Large intestine (tissue), 3 donors: ENCODE data around the gene KLHL29. TPM values are rescaled to one million over a fixed set of nuclear protein-coding genes. Genes with fewer than 3 reads are reported as not detected.

Experiments used
- DNase-seq, 2 donors: peaks; one replicate each; pipeline versions ENCODE4 v3.0.0 to v3.0.0-alpha.2; 2013
- H3K27ac ChIP-seq: one replicate; pipeline ENCODE4 v1.5.1; 2013; ENCODE audit warnings: low read length
- H3K27me3 ChIP-seq: 2 replicates; pipeline ENCODE4 v1.6.1; 2013; ENCODE audit warnings: low read length; ENCODE audit not compliant: control insufficient read depth, insufficient read depth
- H3K36me3 ChIP-seq: 2 replicates; pipeline ENCODE4 v1.6.1; 2013; ENCODE audit warnings: low read length; ENCODE audit not compliant: control insufficient read depth, insufficient read depth
- H3K4me1 ChIP-seq: one replicate; pipeline ENCODE4 v1.6.1; 2013; ENCODE audit warnings: low read length; ENCODE audit not compliant: control insufficient read depth, insufficient read depth
- H3K4me3 ChIP-seq: one replicate; pipeline ENCODE4 v1.5.1; 2013; ENCODE audit warnings: low read length
- H3K9me3 ChIP-seq: one replicate; pipeline ENCODE4 v1.6.1; 2013; ENCODE audit warnings: mild to moderate bottlenecking, low read depth, low read length, moderate library complexity; ENCODE audit not compliant: control insufficient read depth
- WGBS: methylation state at CpG from one replicate; pipeline ENCODE4 v1.1.5; 2013; ENCODE audit warnings: low lambda C conversion rate; ENCODE audit not compliant: insufficient coverage; 5-methylcytosine and 5-hydroxymethylcytosine counted together
- polyA plus RNA-seq: library from polyadenylated mRNA; unstranded; fragments of 120-200 nt; gene quantifications from one replicate; pipeline ENCODE4 v1.2.1, GENCODE V29; 2013

The KLHL29 gene
- polyA plus RNA-seq, 1 donor = 5.9 TPM

DNA sequence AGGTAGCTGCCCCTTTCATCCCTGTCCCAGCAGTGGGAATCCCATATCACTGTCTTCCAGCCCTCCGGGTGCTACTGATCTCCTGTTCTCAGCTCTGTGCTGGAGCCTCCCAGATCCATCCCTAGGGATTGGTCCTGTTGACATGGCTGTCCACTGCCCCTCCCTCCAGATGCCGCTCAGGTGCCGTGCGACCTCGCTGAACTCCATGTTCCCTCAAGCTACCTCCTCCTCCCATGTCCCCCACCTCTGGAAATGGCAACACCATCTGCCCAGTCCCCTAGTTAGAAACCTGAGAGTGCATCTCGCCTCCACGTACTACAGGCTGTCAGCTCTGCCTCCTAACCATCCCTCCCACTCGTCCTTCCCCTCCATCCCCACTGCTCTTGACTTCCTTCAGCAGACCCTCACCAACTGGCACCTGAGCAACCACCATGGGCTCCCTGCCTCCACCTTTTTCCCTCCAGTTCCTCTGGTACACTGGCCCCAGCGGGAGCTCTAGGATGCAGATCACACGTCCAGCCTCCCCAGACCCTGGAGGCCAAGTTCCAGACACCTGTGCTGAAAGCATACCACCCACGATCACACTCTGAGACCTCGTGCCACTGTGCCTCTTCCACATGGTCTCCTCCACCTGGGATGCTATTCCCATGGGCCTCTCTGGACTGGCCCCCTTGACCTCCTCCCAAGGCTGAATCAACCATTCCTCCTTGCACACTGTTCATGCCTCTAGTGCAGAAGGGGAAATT is 106.8 kb downstream of the KLHL29 start:
- Histone ChIP-seq H3K4me3 (no peak overlapping the region), H3K9me3 (no peaks in the 10 kb centered on the region), H3K27ac (no peak overlapping the region), H3K27me3 (no peaks in the 10 kb centered on the region), H3K36me3 (no peaks in the 10 kb centered on the region), H3K4me1 (no peaks in the 10 kb centered on the region)
- no CpG with 5 or more reads among the region's 12 CpGs for WGBS
- no peak for DNase-seq

DNA sequence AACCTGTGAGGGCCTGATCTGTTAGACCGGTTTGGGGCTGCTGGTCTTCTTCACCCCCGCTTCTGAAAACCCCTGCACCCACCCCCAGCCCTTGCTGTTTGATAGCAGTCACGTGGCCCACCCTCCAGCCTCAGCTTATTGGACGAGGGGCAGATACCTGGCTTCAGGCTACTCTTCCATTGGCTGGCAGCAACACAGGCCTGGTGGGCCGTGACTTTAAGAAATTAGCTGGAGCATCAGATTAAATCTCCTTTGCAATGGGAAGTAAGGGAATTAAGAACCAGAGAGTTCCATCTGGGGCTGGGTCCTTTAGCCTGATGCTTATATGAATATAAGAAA is 107.3 kb downstream of the KLHL29 start:
- no CpG with 5 or more reads among the region's 5 CpGs for WGBS
- H3K27ac ChIP-seq = no peak overlapping the region
- no peaks in the 10 kb centered on the region for H3K4me1 ChIP-seq
- no peak overlapping the region for H3K4me3 ChIP-seq
- no peaks in the 10 kb centered on the region for H3K9me3 ChIP-seq
- DNase-seq = no peak
- peaks cover 1% of the 10 kb centered on the region for H3K27me3 ChIP-seq
- no peaks in the 10 kb centered on the region for H3K36me3 ChIP-seq

DNA sequence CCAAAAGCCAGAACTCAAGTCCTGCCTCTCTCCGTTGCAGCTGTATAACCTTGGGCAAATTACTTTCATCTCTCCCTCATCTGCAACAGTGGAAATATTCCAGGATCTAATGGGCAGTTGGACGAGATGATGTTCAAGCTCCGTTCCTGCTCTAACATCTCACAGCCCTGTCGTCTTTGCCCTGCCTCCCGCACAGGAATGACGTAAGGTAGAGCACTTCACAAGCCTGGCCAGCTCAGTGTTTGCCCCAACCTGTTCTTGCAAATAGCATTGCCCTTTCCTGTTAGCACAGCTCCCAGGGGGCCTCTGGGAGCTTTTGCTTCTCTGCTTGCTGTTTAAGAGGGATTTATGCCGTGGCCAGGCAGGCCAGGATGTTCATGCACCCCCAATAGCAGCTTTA is 107.9 kb downstream of the KLHL29 start:
- no peak overlapping the region for H3K4me3 ChIP-seq
- no peak overlapping the region for H3K27ac ChIP-seq
- H3K36me3 ChIP-seq = no peaks in the 10 kb centered on the region
- DNase-seq = no peak
- H3K4me1 ChIP-seq = no peaks in the 10 kb centered on the region
- no peaks in the 10 kb centered on the region for H3K9me3 ChIP-seq
- WGBS = no CpG with 5 or more reads among the region's 7 CpGs
- H3K27me3 ChIP-seq = peaks cover 3% of the 10 kb centered on the region

DNA sequence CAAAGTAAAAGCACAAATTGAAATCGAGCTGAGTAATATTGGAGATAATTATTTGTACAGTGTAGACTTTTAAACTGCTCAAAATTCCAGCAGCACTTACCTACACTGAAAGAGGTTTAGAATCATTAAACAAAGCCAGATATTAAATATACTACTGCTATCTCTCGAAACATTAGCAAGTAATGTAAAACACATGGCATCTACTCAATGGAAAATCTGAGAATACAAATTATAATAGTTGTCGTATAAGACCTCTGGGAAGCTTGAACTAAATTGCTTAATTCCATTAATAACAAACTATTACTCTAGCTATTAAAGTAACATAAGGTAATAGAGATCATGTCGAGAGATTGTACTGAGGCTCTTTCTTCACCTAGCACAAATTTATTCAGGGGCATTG is 108.9 kb downstream of the KLHL29 start:
- WGBS = 80% methylated on average over 1 of the region's 4 CpGs

DNA sequence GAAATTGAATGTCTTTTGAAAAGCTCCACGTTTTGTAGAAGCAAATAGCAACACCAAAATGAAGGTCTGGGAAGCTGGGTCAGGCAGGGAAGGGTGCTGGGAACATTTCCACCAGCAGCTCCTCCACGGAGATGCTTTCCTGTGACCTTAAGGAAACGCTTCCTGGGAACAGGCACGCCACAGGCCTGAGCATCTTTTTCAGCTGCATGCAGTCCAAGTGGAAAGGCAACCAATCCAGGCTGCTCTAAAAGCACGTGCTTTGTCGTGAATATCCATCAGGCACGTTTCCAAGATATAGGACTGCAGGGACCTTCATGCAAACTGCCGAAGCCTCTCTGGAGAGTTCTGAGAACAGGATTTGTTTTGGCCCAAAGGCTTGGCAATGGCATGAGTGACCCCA is 109.3 kb downstream of the KLHL29 start:
- 60% methylated on average over 1 of the region's 8 CpGs for WGBS
- peaks cover 6% of the 10 kb centered on the region for H3K27me3 ChIP-seq

More for the DNA sequence above, 108.9 kb downstream of the KLHL29 start:
- H3K27me3 ChIP-seq = peaks cover 6% of the 10 kb centered on the region
- no peaks in the 10 kb centered on the region for H3K36me3 ChIP-seq
- no peak for DNase-seq
- no peaks in the 10 kb centered on the region for H3K9me3 ChIP-seq
- H3K27ac ChIP-seq = no peak overlapping the region
- H3K4me1 ChIP-seq = no peaks in the 10 kb centered on the region
- H3K4me3 ChIP-seq = no peak overlapping the region

DNA sequence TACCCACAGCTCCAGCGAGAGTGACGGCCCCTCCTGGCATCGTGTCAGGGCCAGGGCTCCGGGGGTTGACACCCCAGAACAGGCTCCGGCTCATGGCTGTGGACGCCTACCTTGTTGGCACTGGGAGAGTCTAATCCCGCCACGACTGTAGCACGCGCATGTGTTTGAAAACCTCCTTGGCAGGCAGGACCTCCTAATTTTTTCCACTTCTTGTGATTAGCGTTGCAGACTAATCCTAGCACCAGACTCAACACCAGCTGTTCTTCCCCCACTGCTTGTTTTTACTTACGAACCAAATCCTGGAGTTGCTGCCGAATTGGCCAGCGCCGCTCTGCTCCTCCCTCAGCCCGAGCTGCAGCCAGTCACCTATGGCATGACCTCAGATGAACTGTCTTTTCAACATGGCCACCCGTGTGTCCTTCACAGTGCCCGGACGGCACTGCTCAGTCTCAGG is 110.7 kb downstream of the KLHL29 start:
- no peak overlapping the region for H3K4me3 ChIP-seq
- H3K4me1 ChIP-seq = no peaks in the 10 kb centered on the region
- H3K27me3 ChIP-seq = peaks cover 6% of the 10 kb centered on the region
- 100% methylated on average over 1 of the region's 19 CpGs for WGBS
- no peak overlapping the region for H3K27ac ChIP-seq
- H3K36me3 ChIP-seq = no peaks in the 10 kb centered on the region
- no peaks in the 10 kb centered on the region for H3K9me3 ChIP-seq
- DNase-seq = no peak

More for the DNA sequence above, 109.3 kb downstream of the KLHL29 start:
- Histone ChIP-seq H3K4me3 (no peak overlapping the region), H3K36me3 (no peaks in the 10 kb centered on the region), H3K9me3 (no peaks in the 10 kb centered on the region), H3K27ac (no peak overlapping the region), H3K4me1 (no peaks in the 10 kb centered on the region)
- DNase-seq = no peak

DNA sequence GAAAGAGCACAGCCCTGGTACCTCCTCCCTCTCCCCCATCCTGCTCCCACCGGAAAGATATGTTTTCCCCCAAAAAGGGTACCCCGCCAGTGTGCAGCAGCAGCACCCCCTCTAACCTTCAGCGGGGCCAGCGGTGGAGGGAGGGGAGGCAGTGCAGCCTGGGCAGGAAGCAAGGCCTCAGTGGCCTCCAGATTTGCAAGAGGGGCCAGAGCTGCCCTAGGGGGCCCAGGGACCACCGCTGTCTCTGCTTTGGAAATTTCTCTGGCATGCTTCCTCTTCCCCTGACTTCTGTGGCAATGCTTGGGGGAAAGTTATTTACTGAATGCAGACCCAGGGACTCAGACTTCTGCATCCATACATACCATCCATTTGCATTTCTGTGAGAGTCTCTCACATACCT is 111.5 kb downstream of the KLHL29 start:
- WGBS = no CpG with 5 or more reads among the region's 5 CpGs
- H3K27ac ChIP-seq = no peak overlapping the region
- H3K4me3 ChIP-seq = no peak overlapping the region
- no peaks in the 10 kb centered on the region for H3K9me3 ChIP-seq
- no peaks in the 10 kb centered on the region for H3K36me3 ChIP-seq
- no peaks in the 10 kb centered on the region for H3K4me1 ChIP-seq
- peaks cover 6% of the 10 kb centered on the region for H3K27me3 ChIP-seq
- no peak for DNase-seq

DNA sequence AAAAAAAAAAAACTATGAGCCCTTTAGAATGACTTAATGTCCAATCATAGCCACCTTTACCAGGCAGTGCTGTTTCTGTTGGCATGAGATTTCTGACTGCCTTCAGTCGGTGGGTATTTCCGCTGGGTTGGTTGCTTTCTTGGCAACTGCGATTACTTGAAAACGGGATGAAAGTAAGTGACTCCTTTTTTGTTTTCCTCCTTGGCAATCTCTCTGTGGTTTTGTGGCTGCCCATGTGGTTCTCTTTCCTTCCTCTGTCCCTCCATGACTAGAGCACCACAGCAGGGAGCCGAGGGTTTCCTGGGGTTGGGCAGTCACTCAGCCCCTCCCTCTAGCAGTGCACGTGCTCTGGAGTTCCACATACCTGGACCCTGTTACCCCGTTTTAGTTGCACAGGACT is 112.1 kb downstream of the KLHL29 start:
- no peak for DNase-seq
- Histone ChIP-seq H3K27me3 (peaks cover 6% of the 10 kb centered on the region), H3K4me3 (no peak overlapping the region), H3K4me1 (no peaks in the 10 kb centered on the region), H3K9me3 (no peaks in the 10 kb centered on the region), H3K27ac (no peak overlapping the region), H3K36me3 (no peaks in the 10 kb centered on the region)
- no CpG with 5 or more reads among the region's 7 CpGs for WGBS

DNA sequence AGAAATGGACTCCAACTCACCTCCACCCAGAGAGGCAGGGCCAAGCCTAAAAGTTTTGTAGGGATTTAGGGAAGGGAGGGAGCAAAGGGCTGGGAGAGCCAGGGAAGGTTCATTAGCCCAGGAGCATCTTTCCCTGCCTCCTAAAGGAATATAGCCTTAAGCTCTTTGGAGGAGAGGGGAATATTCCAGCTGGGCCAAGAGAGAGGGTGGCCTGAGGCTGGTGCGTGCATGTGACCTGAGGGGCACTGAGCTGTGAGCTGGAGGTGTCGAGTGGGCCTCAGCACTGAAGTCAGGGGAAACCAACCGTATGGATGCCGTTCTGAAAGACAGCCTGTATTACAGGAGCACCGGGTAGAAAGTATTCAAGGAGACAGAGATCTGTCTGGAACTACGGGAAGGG is 112.6 kb downstream of the KLHL29 start:
- peaks cover 6% of the 10 kb centered on the region for H3K27me3 ChIP-seq
- WGBS = no CpG with 5 or more reads among the region's 6 CpGs
- DNase-seq = no peak

DNA sequence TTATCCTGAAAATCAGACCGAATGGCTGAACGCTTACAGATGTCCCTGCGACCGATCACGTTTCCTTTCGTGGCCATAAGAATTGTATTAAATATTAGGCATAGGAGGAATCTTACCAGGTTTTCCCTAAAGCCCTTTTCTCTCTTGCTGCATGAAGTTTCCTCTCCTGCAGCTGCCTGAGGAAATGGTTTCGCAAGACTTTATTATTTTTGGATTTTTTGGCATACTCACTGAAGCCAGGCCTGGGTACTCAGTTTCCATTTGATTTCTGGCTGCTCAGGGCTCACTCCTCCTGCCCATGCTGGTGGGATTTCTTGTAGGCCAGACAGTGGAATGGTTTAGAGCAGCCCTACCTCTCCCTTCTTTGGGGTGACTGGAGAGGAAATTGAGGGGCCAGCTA is 114.0 kb downstream of the KLHL29 start:
- WGBS = no CpG with 5 or more reads among the region's 7 CpGs
- no peaks in the 10 kb centered on the region for H3K36me3 ChIP-seq
- no peak for DNase-seq
- H3K4me3 ChIP-seq = no peak overlapping the region
- no peak overlapping the region for H3K27ac ChIP-seq
- H3K9me3 ChIP-seq = no peaks in the 10 kb centered on the region
- H3K4me1 ChIP-seq = no peaks in the 10 kb centered on the region
- peaks cover 6% of the 10 kb centered on the region for H3K27me3 ChIP-seq

More for the DNA sequence above, 112.6 kb downstream of the KLHL29 start:
- no peaks in the 10 kb centered on the region for H3K36me3 ChIP-seq
- no peaks in the 10 kb centered on the region for H3K4me1 ChIP-seq
- H3K27ac ChIP-seq = no peak overlapping the region
- H3K9me3 ChIP-seq = no peaks in the 10 kb centered on the region
- H3K4me3 ChIP-seq = no peak overlapping the region

DNA sequence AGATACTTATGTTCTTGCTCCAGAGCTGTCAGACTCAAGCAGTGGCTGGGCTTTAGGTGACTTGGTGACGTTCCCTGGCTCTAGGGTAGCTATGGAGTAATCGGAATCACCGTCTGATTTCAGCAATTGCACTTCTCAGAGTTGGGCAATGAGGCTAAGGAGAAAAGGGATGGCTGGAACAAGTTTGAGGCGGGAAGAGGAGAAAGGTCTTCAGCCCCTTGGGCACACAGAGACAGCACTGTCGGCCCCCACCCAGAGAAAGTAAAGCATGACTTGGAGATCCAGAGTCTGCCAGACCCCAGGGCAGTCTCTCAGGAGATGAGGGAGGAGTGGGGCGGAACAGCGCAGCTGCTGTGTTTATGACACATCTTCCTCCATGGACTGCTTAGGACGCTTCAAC is 114.5 kb downstream of the KLHL29 start:
- Histone ChIP-seq H3K9me3 (no peaks in the 10 kb centered on the region), H3K4me3 (no peak overlapping the region), H3K27me3 (peaks cover 6% of the 10 kb centered on the region), H3K27ac (no peak overlapping the region), H3K36me3 (no peaks in the 10 kb centered on the region), H3K4me1 (no peaks in the 10 kb centered on the region)
- no peak for DNase-seq
- whole genome bisulfite sequencing = no CpG with 5 or more reads among the region's 8 CpGs
